HepG2 (cell line): ENCODE measurements around the gene C22orf15. TPM values are rescaled to one million over a fixed set of nuclear protein-coding genes. Genes with fewer than 3 reads are reported as not detected.

ENCODE experiments used
- AKAP8 ChIP-seq: sonication (generic); formaldehyde crosslinking; IDR thresholded peaks from 2 replicates; pipeline ENCODE4 v1.5.1; 2020; ENCODE audit warnings: mild to moderate bottlenecking, missing genetic modification reagents
- HMGA1 ChIP-seq: sonication (generic); formaldehyde crosslinking; conservative IDR thresholded peaks from 2 replicates; pipeline ENCODE4 v1.4.0; 2020; ENCODE audit warnings: missing genetic modification reagents
- HMGXB4 ChIP-seq, 2 experiments: sonication (generic) in 1 of 2; formaldehyde crosslinking in 1 of 2; IDR thresholded peaks; 2 replicates each; pipeline versions ENCODE4 v1.4.0 to v1.6.1; 2018 to 2020; ENCODE audit warnings: missing genetic modification reagents in 2 of 2, borderline replicate concordance in 1 of 2, low read depth in 1 of 2, mild to moderate bottlenecking in 1 of 2, missing biosample characterization in 1 of 2
- JUN ChIP-seq: sonication (generic); formaldehyde crosslinking; IDR thresholded peaks from 2 replicates; pipeline ENCODE4 v1.4.0; 2020; ENCODE audit warnings: mild to moderate bottlenecking, missing genetic modification reagents
- NR0B2 ChIP-seq: sonication (generic); formaldehyde crosslinking; IDR thresholded peaks from 2 replicates; pipeline ENCODE4 v1.4.0; 2020; ENCODE audit warnings: mild to moderate bottlenecking, missing genetic modification reagents
- PAXIP1 ChIP-seq: sonication (generic); formaldehyde crosslinking; conservative IDR thresholded peaks from 2 replicates; pipeline ENCODE4 v1.4.0; 2020; ENCODE audit warnings: mild to moderate bottlenecking, missing genetic modification reagents, moderate library complexity
- POLR2AphosphoS2 ChIP-seq: IDR thresholded peaks from 2 replicates; pipeline ENCODE4 v1.6.1; 2011; ENCODE audit warnings: low read depth, low read length, improper control_type of control experiment
- PRPF4 ChIP-seq: fragments of 200-400 bp; formaldehyde crosslinking; IDR thresholded peaks from 2 replicates; pipeline ENCODE4 v1.6.1; 2016; ENCODE audit warnings: low read length, low read depth; ENCODE audit not compliant: poor library complexity, severe bottlenecking
- SIN3A ChIP-seq: IDR thresholded peaks from 2 replicates; pipeline ENCODE4 v1.6.1; 2011; ENCODE audit warnings: low read depth, mild to moderate bottlenecking, control low read depth, low read length, borderline replicate concordance
- ZBTB42 ChIP-seq: sonication (generic); formaldehyde crosslinking; IDR thresholded peaks from 2 replicates; pipeline ENCODE4 v1.5.0; 2020; ENCODE audit warnings: mild to moderate bottlenecking, missing genetic modification reagents
- ZFP91 ChIP-seq: sonication (generic); formaldehyde crosslinking; IDR thresholded peaks from 2 replicates; pipeline ENCODE4 v1.9.0; 2022; ENCODE audit warnings: missing genetic modification reagents, mild to moderate bottlenecking, borderline replicate concordance
- ZNF432 ChIP-seq: sonication (generic); formaldehyde crosslinking; IDR thresholded peaks from 2 replicates; pipeline ENCODE4 v1.5.0; 2020; ENCODE audit warnings: missing genetic modification reagents, mild to moderate bottlenecking, borderline replicate concordance
- ZNF674 ChIP-seq: sonication (generic); formaldehyde crosslinking; IDR thresholded peaks from 2 replicates; pipeline ENCODE4 v1.5.0; 2020; ENCODE audit warnings: low read depth, mild to moderate bottlenecking, missing genetic modification reagents
- ZNF687 ChIP-seq: sonication (generic); formaldehyde crosslinking; IDR thresholded peaks from 2 replicates; pipeline ENCODE4 v1.5.1; 2020; ENCODE audit warnings: mild to moderate bottlenecking, missing genetic modification reagents, moderate library complexity
- polyA plus RNA-seq, 8 experiments: library from polyadenylated mRNA; depleted of rRNA in 3 of 8; stranded (reverse) in 7 of 8; unstranded in 1 of 8; fragments of >200 nt; fragmentation: Illumina TruSeq in 4 of 8; extraction: Trizol in 4 of 8; gene quantifications; 2 replicates each; pipeline versions ENCODE4 v1.2.1 to v1.2.3, GENCODE V29; 2011 to 2016; ENCODE audit warnings: low read depth in 4 of 8, missing spikeins in 1 of 8, mixed read lengths in 1 of 8; ENCODE audit not compliant: insufficient read depth in 1 of 8
- total RNA-seq, 5 experiments: library from RNA; depleted of rRNA; stranded (reverse); fragments of >200 nt; fragmentation: Illumina TruSeq; extraction: Trizol; gene quantifications; 2 replicates each; pipeline ENCODE4 v1.2.3, GENCODE V29; 2016; ENCODE audit warnings: low read depth in 1 of 5

Gene C22orf15
- total and polyA plus RNA-seq, 2 of the 13 experiments (the other 11 are each of a cell fraction or from before 2014, with no cell fraction given), result not detected

GRCh38 chr22:23751441-23751996, 11.3 kb upstream of the C22orf15 start (continued):
- TF ChIP-seq ZNF687 (peak; percentile 53), PAXIP1 (CRISPR knock-in tag) (no peak), HMGXB4 (CRISPR knock-in tag; IDR thresholded peaks at IDR 0.05; ENCODE audit: borderline replicate concordance in 1 of 2, low read depth in 1 of 2) (0 out of 4 replicates have a peak, but pooled peaks of 1 of the 2 experiments have one; percentile 13), HMGA1 (CRISPR knock-in tag) (no peak), PRPF4 (peak; percentile 64), JUN (CRISPR knock-in tag) (no peak), ZNF432 (CRISPR knock-in tag) (no peak), NR0B2 (CRISPR knock-in tag) (0 out of 2 replicates have a peak, but pooled peaks have one; percentile 10), ZFP91 (CRISPR knock-in tag) (0 out of 2 replicates have a peak, but pooled peaks have one; percentile 40), AKAP8 (no peak), SIN3A (no peak), ZNF674 (CRISPR knock-in tag) (no peak), POLR2AphosphoS2 (no peak), ZBTB42 (CRISPR knock-in tag) (peak; percentile 63; the same call in 1 of the 2 replicates)
